ENCODE measurements around the gene OVAAL.

DNA sequence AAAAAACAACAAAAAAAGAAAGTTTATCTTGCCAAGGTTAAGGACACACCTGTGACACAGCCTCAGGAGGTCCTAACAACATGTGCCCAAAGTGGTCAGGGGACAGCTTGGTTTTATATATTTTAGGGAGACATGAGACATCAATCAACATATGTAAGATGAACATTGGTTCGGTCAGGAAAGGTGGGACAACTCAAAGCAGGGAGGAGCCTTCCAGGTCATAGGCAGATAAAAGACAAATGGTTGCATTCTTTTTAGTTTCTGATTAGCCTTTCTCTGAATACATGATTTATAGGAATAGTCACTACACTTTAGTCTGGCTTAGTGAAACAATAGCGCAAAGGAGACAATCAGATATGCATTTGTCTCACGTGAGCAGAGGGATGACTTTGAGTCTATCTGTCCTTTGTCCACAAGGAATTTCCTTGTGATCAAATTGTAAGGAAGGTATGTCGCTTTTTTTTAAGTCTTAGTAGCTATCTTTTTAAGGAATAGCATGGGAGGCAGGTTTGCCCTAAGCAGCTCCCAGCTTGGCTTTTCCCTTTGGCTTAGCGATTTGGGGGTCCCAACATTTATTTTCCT is 23.3 kb upstream of the OVAAL start:
- TF ChIP-seq, protein P1, sequence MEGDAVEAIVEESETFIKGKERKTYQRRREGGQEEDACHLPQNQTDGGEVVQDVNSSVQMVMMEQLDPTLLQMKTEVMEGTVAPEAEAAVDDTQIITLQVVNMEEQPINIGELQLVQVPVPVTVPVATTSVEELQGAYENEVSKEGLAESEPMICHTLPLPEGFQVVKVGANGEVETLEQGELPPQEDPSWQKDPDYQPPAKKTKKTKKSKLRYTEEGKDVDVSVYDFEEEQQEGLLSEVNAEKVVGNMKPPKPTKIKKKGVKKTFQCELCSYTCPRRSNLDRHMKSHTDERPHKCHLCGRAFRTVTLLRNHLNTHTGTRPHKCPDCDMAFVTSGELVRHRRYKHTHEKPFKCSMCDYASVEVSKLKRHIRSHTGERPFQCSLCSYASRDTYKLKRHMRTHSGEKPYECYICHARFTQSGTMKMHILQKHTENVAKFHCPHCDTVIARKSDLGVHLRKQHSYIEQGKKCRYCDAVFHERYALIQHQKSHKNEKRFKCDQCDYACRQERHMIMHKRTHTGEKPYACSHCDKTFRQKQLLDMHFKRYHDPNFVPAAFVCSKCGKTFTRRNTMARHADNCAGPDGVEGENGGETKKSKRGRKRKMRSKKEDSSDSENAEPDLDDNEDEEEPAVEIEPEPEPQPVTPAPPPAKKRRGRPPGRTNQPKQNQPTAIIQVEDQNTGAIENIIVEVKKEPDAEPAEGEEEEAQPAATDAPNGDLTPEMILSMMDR (tag by site-specific recombination; IDR thresholded peaks at IDR 0.05) = no peak
- no peak for TF ChIP-seq REST (tag by site-specific recombination; IDR thresholded peaks at IDR 0.05)
- no peak for TF ChIP-seq ZNF521 (tag by site-specific recombination; IDR thresholded peaks at IDR 0.05)
- TF ChIP-seq SETDB1 (IDR thresholded peaks at IDR 0.05; ENCODE audit: insufficient read length, low read length) = no peak
- no peak for TF ChIP-seq ZNF623 (tag by site-specific recombination; IDR thresholded peaks at IDR 0.05)
- no peak for TF ChIP-seq ZNF664 (tag by site-specific recombination; IDR thresholded peaks at IDR 0.05)
- no peak for TF ChIP-seq ZNF292 (tag by site-specific recombination; IDR thresholded peaks at IDR 0.05; ENCODE audit: borderline replicate concordance, low read depth)
- TF ChIP-seq KLF16 (tag by site-specific recombination; IDR thresholded peaks at IDR 0.05) = no peak
- TF ChIP-seq, protein P2, sequence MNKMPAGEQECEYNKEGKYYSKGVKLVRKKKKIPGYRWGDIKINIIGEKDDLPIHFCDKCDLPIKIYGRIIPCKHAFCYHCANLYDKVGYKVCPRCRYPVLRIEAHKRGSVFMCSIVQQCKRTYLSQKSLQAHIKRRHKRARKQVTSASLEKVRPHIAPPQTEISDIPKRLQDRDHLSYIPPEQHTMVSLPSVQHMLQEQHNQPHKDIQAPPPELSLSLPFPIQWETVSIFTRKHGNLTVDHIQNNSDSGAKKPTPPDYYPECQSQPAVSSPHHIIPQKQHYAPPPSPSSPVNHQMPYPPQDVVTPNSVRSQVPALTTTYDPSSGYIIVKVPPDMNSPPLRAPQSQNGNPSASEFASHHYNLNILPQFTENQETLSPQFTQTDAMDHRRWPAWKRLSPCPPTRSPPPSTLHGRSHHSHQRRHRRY (tag by site-specific recombination; IDR thresholded peaks at IDR 0.05) = no peak
- no peak for TF ChIP-seq ZNF629 (tag by site-specific recombination; IDR thresholded peaks at IDR 0.05)
- TF ChIP-seq ZBTB8A (tag by site-specific recombination; IDR thresholded peaks at IDR 0.05) = no peak
